K562 (cell line): Measurements from ENCODE around the gene PRIM1. TPM values are rescaled to one million over a fixed set of nuclear protein-coding genes. Genes with fewer than 3 reads are reported as not detected.

Experiments used
- ATAC-seq: fragments of 200-7000 bp; cut with Tn5 transposase; 3 replicates; pipeline ENCODE4 v1.9.1; 2020; ENCODE audit warnings: moderate library complexity
- BruUV-seq: library from RNA; stranded (reverse); fragments of 400-500 nt; replicated peaks from 2 replicates; lab custom pipeline; 2021; lab: Mats Ljungman, UMichigan
- CTCF ChIA-PET: fragments of 300-600 bp; formaldehyde crosslinking; extraction: SDS; loops from one replicate; lab custom pipeline; 2021; ENCODE audit warnings: low intra/inter-chr PET ratio; lab: Yijun Ruan, JAX
- POLR2A ChIA-PET: fragments of 300-600, 350-650 bp; sonication (Branson Sonifier 250); formaldehyde crosslinking; extraction: SDS; loops from one replicate; lab custom pipeline; 2021; ENCODE audit warnings: antibody characterized with exemption, inconsistent platforms; lab: Yijun Ruan, JAX
- DNase-seq, 4 experiments: peaks; one replicate each; pipeline versions ENCODE4 v3.0.0 to v3.0.0-alpha.2; 2011 to 2018; ENCODE audit warnings: low spot score in 3 of 4, mixed read lengths in 3 of 4; ENCODE audit errors: extremely low read depth in 1 of 4
- FAIRE-seq: peaks from 2 replicates; lab custom pipeline; 2011; peaks lifted over from hg19 to GRCh38; lab: Jason Lieb, UNC
- H2AFZ ChIP-seq: 2 replicates; pipeline ENCODE4 v1.6.0; 2011; ENCODE audit warnings: low read depth, low read length, control low read depth, inconsistent platforms
- H3K27ac ChIP-seq: fragments of 200-600 bp; 3 replicates; pipeline ENCODE4 v1.8.0; 2011; ENCODE audit warnings: low read depth, mild to moderate bottlenecking, control low read depth, inconsistent platforms, low read length, moderate library complexity, mixed read lengths; ENCODE audit errors: extremely low read depth
- H3K27me3 ChIP-seq, 2 experiments: fragments of 300-600 bp in 1 of 2; 2 replicates in 1 of 2; 3 replicates in 1 of 2; pipeline versions ENCODE4 v1.6.0 to v1.8.0; 2011; ENCODE audit warnings: inconsistent platforms in 2 of 2, low read length in 2 of 2, mild to moderate bottlenecking in 1 of 2, mixed read lengths in 1 of 2, moderate library complexity in 1 of 2; ENCODE audit not compliant: control insufficient read depth in 2 of 2, insufficient read depth in 2 of 2
- H3K36me3 ChIP-seq: fragments of 300-600 bp; 3 replicates; pipeline ENCODE4 v1.8.0; 2011; ENCODE audit warnings: mild to moderate bottlenecking, low read length, inconsistent platforms; ENCODE audit not compliant: control insufficient read depth, insufficient read depth
- H3K4me1 ChIP-seq, 2 experiments: fragments of 200-600 bp in 1 of 2; replicated peaks in 1 of 2; 2 replicates in 1 of 2; 3 replicates in 1 of 2; pipeline versions ENCODE4 v1.5.1 to v1.8.0; 2011; ENCODE audit warnings: inconsistent platforms in 2 of 2, low read length in 2 of 2, mild to moderate bottlenecking in 1 of 2, mixed read lengths in 1 of 2, moderate library complexity in 1 of 2; ENCODE audit not compliant: control insufficient read depth in 2 of 2, insufficient read depth in 2 of 2
- H3K4me2 ChIP-seq: 2 replicates; pipeline ENCODE4 v1.6.1; 2011; ENCODE audit warnings: low read length, control low read depth, inconsistent platforms, mixed read lengths; ENCODE audit not compliant: insufficient read depth
- H3K4me3 ChIP-seq: fragments of 200-600 bp; sonication (generic), shearing (Covaris generic); 2 replicates; pipeline ENCODE4 v1.5.1; 2016; ENCODE audit warnings: control low read depth, inconsistent platforms
- H3K79me2 ChIP-seq: fragments of 200-600 bp; 3 replicates; pipeline ENCODE4 v1.8.0; 2011; ENCODE audit warnings: low read length, inconsistent platforms; ENCODE audit not compliant: control insufficient read depth, insufficient read depth
- H3K9ac ChIP-seq, 2 experiments: 2 replicates each; pipeline versions ENCODE4 v1.6.0 to v1.6.1; 2011; ENCODE audit warnings: low read depth in 2 of 2, low read length in 2 of 2, control low read depth in 1 of 2, inconsistent platforms in 1 of 2, mild to moderate bottlenecking in 1 of 2, mixed read lengths in 1 of 2; ENCODE audit not compliant: insufficient read depth in 1 of 2
- H3K9me1 ChIP-seq: one replicate; pipeline ENCODE4 v1.6.0; 2011; ENCODE audit warnings: inconsistent platforms, mild to moderate bottlenecking, low read length, moderate library complexity; ENCODE audit not compliant: control insufficient read depth, insufficient read depth
- H3K9me3 ChIP-seq: replicated peaks from 2 replicates; pipeline ENCODE4 v1.5.1; 2011; ENCODE audit warnings: low read depth, low read length, inconsistent platforms; ENCODE audit not compliant: control insufficient read depth, insufficient read depth
- H4K20me1 ChIP-seq: replicated peaks from 2 replicates; pipeline ENCODE4 v1.6.1; 2011; ENCODE audit warnings: low read length, inconsistent platforms, mixed read lengths; ENCODE audit not compliant: control insufficient read depth, insufficient read depth
- BACH1 ChIP-seq: fragments of 200-800 bp; sonication (Bioruptor generic); IDR thresholded peaks from 2 replicates; pipeline ENCODE4 v1.6.1; 2016; ENCODE audit warnings: missing genetic modification characterization, missing compliant biosample characterization
- CHD1 ChIP-seq: fragments of 200-600 bp; sonication (generic); IDR thresholded peaks from one replicate; pipeline ENCODE4 v1.6.1; 2012; ENCODE audit warnings: mild to moderate bottlenecking, moderate library complexity, low read length, inconsistent platforms
- NFIC ChIP-seq: fragments of 450-650 bp; IDR thresholded peaks from 2 replicates; pipeline ENCODE4 v1.6.1; 2017; ENCODE audit warnings: mild to moderate bottlenecking, inconsistent platforms
- POLR2AphosphoS5 ChIP-seq: IDR thresholded peaks from 2 replicates; pipeline ENCODE4 v1.6.1; 2011; ENCODE audit warnings: mild to moderate bottlenecking, low read depth, low read length, moderate library complexity; ENCODE audit not compliant: control insufficient read depth, insufficient read depth
- POLR2G ChIP-seq: fragments of 200-400 bp; formaldehyde crosslinking; IDR thresholded peaks from 2 replicates; pipeline ENCODE4 v1.6.1; 2017; ENCODE audit warnings: low read depth, mild to moderate bottlenecking, antibody characterized with exemption, low read length, moderate library complexity
- U2AF2 ChIP-seq: fragments of 200-400 bp; formaldehyde crosslinking; optimal IDR thresholded peaks from 2 replicates; pipeline ENCODE3; 2017; ENCODE audit warnings: low read depth, mild to moderate bottlenecking, low read length
- ZNF143 ChIP-seq: sonication (generic); formaldehyde crosslinking; IDR thresholded peaks from 2 replicates; pipeline ENCODE4 v1.9.0; 2022; ENCODE audit warnings: mild to moderate bottlenecking, missing genetic modification reagents
- WGBS: fragments of 100-300 bp; shearing (Covaris generic); methylation state at CpG from one replicate; pipeline ENCODE4 v1.1.6; 2016; ENCODE audit warnings: low coverage, mixed read lengths; ENCODE audit not compliant: insufficient coverage; ENCODE audit errors: missing lambda C conversion rate; 5-methylcytosine and 5-hydroxymethylcytosine counted together
- in situ Hi-C: fragments of 300-500 bp; cut with MboI; formaldehyde crosslinking; loops from 4 replicates; pipeline ENCODE4 v1.15.0; 2018; ENCODE audit warnings: inconsistent platforms, mixed read lengths
- intact Hi-C: fragments of 100-400 bp; cut with micrococcal nuclease; formaldehyde crosslinking; loops from 2 replicates; pipeline ENCODE4 v1.14.2; 2022
- polyA plus RNA-seq, 8 experiments: library from polyadenylated mRNA; depleted of rRNA in 4 of 8; stranded (reverse) in 5 of 8; unstranded in 3 of 8; fragments of >200 nt; fragmentation: Nextera tagmentation in 2 of 8; fragmentation: Illumina TruSeq in 1 of 8; extraction: Ambion mirVana in 2 of 8; extraction: Trizol in 1 of 8; gene quantifications; 2 replicates each; pipeline versions ENCODE4 v1.2.1 to v1.2.3, GENCODE V29; 2011 to 2014; ENCODE audit warnings: inconsistent platforms in 1 of 8, missing spikeins in 1 of 8
- total RNA-seq, 7 experiments: library from RNA; depleted of rRNA in 6 of 7; stranded (reverse); fragments of >200 nt in 6 of 7; fragmentation: Illumina TruSeq in 2 of 7; extraction: Trizol in 2 of 7; gene quantifications; 2 replicates each; pipeline versions ENCODE4 v1.2.1 to v1.2.3, GENCODE V29; 2011 to 2021; ENCODE audit warnings: low replicate concordance in 1 of 7
- TF ChIP-seq, protein P1 (sequence below), 2 experiments: fragments of 450-650 bp; IDR thresholded peaks; 2 replicates each; pipeline ENCODE4 v1.6.1; 2016

Gene PRIM1
- total and polyA plus RNA-seq, 9 of the 15 experiments (the other 6 are each of a cell fraction or from before 2014, with no cell fraction given): 67.2 to 179 (median 140) TPM

DNA sequence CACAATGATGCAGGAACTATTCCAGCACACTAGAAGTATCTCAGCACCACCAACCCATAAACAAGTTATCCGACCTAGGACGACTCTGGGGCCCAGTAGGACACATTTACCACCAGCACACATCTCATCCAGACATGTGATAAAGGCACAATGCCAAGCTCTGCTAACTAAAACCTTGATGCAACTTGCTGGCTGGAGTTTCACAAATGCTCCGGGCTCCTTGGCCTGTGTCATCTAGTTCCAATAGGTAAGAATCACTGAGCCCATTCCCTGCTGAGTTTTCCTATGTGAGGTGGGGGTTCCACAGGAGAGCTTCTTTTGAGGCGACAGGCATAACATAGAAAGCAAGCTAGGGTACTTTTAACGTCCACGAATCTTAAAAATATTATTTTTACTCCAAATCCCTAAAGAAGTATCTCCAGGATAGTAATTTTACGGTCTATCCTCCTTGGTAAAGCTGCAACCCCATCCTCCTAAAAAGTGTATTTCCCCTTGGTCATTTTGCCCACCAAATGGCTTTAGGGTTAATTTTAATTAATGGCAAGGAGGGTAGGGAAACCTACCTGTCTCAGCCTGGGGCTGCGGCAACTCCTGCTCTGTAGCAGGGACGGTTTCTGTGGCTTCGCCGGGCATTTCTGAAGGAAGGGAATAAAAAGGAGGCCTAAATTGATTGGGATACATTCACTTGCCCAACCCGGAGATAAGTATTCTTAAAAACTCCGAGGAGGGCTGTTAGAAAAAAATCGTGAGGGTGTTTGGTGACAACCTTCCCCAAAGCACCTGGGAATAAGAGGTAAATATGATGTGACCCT lies 28.0 kb downstream of the PRIM1 start:
- peak in 1 of 4 experiments; percentile 58 for DNase-seq
- Histone ChIP-seq H3K27ac (peak overlapping the region; percentile 97), H3K79me2 (peaks cover 62% of the 10 kb centered on the region), H3K4me2 (peak overlapping the region; percentile 99), H4K20me1 (peaks cover 44% of the 10 kb centered on the region), H3K9ac (peak overlapping the region; percentile 96 to 100), H3K27me3 (no peaks in the 10 kb centered on the region), H3K36me3 (peaks cover 71% of the 10 kb centered on the region), H3K9me1 (peaks cover 27% of the 10 kb centered on the region), H3K4me3 (peak overlapping the region; percentile 89), H2AFZ (no peak overlapping the region), H3K4me1 (peaks cover 19 to 39% of the 10 kb centered on the region in 2 experiments), H3K9me3 (no peaks in the 10 kb centered on the region)
- in situ Hi-C loops (loop anchor here (10.0 kb wide), 1 partner anchor 79 kb away; the partner anchor contains the start of gene ATP5F1B), intact Hi-C loops (loop anchor here (2.0 kb wide), 1 partner anchor 87 kb away; no protein-coding TSS in a partner anchor)
- FAIRE-seq: no peak
- POLR2A ChIA-PET: interaction anchor here (0.6 to 3.5 kb wide), 13 partner anchors 8 to 285 kb away, joined by 3 to 27 read pairs (median 3); no protein-coding TSS in a partner anchor
- no TSS peak for BruUV-seq
- WGBS: under 1% methylated on average over 14 of the region's 14 CpGs
- CTCF ChIA-PET: no interaction called here
- TF ChIP-seq CHD1: peak; percentile 50
- peak; percentile 22; the same call in 1 of the 2 replicates for TF ChIP-seq POLR2G
- TF ChIP-seq, protein P1, sequence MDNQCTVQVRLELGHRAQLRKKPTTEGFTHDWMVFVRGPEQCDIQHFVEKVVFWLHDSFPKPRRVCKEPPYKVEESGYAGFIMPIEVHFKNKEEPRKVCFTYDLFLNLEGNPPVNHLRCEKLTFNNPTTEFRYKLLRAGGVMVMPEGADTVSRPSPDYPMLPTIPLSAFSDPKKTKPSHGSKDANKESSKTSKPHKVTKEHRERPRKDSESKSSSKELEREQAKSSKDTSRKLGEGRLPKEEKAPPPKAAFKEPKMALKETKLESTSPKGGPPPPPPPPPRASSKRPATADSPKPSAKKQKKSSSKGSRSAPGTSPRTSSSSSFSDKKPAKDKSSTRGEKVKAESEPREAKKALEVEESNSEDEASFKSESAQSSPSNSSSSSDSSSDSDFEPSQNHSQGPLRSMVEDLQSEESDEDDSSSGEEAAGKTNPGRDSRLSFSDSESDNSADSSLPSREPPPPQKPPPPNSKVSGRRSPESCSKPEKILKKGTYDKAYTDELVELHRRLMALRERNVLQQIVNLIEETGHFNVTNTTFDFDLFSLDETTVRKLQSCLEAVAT (IDR thresholded peaks at IDR 0.05): peak in 1 of 2 experiments; percentile 20; a peak in 1 of 4 replicates
- 0 out of 2 replicates have a peak, but pooled peaks have one; percentile 37 for TF ChIP-seq BACH1 (tag)
- TF ChIP-seq U2AF2: no peak
- TF ChIP-seq NFIC: peak; percentile 49
- TF ChIP-seq POLR2AphosphoS5: peak; percentile 11; the same call in 1 of the 2 replicates
- no peak for TF ChIP-seq ZNF143 (CRISPR knock-in tag)
- peak; percentile 5 for ATAC-seq
